Inferior parietal cortex (tissue), 1 donor: ENCODE data around the gene ZMIZ1.

Source experiments
- DNase-seq: peaks from one replicate; pipeline ENCODE4 v3.0.0-alpha.2; 2016; ENCODE audit errors: extremely low spot score

Gene ZMIZ1

GRCh38 chr10:79139124-79139835 is 70.5 kb downstream of the ZMIZ1 start:
- no peak for DNase-seq

DNA sequence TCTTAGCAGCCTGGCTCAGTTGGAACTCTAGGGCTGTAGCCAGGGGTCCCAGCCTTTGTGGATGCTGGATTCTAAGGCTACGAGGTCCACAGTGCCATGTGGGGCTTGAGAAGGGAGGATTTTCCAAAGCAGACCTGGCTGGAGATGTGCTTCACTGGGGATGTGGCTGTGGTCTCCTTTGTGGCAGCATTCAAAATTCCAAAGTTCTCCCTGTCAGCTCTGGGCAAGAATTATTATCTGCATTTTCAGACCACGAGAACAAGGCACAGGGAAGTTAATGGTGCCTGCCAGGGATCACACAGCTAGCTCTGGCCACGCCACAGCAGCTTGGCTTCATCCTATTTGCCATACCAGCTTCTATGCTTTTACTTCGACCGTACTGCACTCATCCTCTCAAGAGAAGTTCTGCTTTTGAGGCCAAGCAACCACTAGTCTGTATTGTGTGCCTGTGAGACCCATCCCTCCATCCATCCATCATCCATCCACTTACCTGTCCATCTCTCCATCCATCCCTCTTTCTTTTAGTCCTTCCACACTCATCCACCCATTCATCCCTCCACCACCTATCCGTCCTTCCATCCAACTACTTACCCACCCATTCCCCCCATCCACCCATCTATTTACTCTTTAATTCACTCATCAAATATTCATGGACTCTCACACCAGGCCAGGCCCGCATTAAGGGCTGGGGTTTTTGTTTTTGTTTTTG is 71.5 kb downstream of the ZMIZ1 start:
- no peak for DNase-seq

DNA sequence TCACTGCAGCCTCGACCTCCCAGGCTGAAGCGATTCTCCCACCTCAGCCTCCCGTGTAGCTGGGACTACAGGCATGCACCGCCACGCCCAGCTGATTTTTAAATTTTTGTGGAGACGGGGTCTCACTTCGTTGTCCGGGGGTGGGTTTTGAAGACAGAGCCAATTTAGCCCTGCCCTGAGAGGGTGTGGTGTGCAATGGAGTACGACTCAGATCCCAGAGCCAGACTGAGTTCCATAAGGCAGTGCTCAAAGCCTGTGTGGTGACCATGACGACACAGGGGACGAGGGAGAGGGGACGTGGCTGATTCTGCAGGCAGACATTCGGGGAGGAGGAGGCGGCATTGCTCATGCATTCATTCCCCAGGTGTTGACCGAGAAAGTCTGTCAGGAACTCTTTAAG is 72.1 kb downstream of the ZMIZ1 start:
- no peak for DNase-seq

GRCh38 chr10:79142064-79142491 is 73.3 kb downstream of the ZMIZ1 start:
- DNase-seq = no peak

GRCh38 chr10:79142522-79143309 is 74.0 kb downstream of the ZMIZ1 start:
- DNase-seq = no peak

GRCh38 chr10:79143879-79144278 is 75.1 kb downstream of the ZMIZ1 start:
- no peak for DNase-seq

GRCh38 chr10:79144351-79145173 is 75.8 kb downstream of the ZMIZ1 start:
- no peak for DNase-seq

DNA sequence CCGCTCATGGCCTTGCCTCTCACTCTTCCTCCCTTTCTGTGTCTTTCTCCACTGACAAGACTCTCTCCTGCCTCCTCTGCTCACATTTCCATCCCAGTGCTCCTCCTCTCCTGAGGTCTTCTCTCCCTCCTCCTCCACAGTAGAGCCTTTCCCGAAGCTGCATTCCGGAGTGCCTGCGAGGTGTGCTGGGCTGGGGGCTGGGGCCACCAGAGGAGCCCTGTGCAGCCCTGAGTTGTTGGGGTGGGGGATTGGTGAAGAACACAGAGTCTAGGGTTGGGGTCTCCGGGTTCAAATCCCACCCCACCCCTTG is 76.4 kb downstream of the ZMIZ1 start:
- DNase-seq = no peak

DNA sequence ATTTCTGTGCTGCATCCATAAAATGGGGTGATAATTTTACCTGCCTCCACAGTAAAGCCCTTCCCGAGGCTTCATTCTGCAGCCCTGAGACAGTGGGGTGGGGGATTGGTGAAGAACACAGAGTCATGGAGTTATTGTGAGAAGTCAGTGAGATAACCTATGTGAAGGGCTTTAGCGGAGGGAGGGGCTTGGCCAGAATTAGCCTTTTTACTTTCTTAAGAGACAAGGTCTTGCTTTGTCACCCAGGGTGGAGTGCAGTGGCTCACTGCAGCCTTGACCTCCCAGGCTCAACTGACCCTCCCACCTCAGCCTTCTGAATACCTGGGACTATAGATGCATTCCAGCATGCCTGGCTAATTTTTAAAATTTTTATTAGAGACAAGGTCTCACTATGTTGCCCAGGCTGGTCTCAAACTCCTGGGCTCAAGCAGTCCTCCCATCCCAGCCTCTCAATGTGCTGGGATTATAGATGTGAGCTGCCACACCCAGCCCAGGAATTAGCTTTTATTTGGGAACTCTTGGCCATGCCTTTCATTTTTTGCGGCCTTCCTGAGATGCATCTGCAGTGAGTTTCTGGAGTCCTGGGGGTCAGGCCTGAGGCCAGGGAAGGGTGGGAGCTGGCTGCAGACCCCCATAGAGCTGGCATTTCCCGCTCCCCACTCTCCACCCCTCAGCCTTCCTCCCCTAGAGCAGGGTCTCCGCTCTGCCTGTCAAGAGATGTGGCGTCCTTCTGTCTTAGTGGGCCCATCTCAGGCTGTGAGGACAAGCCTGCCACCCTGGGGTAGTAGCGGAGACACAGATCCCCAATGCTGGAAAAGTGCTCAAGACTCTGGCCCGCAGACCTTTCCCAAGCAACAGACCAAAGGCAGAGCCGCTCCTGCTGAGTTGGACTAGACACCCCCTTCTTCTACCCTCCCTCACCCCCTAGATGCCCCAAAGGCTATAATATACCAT is 77.0 kb downstream of the ZMIZ1 start:
- no peak for DNase-seq

- no peak for DNase-seq
Observed at GRCh38 chr10:79146611-79147130, 77.9 kb downstream of the ZMIZ1 start.

- no peak for DNase-seq
Observed at GRCh38 chr10:79147306-79147705, 78.5 kb downstream of the ZMIZ1 start.

DNA sequence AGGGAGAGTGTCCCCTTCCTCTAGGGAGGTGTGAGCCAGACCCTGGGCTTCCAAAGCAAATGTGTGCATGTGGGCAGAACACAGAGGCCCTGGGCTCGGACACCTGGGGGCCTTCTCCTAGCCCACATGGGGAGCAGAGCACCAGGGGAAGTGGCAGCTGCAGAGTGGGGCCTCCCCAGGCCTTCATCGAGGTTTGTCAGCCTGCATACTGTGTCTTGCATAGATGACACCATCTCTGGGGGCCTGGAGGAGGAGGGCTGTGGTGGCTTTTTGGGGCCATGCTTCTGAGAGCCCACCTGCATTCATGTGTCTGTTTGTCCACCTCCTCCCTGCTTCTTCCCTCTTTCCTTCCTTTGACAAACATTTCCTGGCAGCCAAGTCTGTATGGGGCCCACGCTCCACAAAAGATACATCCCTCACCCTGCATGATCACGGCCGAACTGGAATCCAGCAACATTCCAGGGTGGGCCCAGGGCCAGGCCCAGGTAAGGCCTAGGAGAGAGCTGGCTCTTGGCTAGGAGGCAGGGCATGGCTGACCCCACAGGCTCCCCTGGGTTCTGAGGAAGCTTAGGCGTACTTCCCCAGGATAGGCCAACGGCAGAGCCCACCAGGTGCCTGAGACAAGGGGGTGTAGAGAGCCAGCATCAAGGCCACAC is 79.2 kb downstream of the ZMIZ1 start:
- no peak for DNase-seq

GRCh38 chr10:79148452-79149344 is 79.9 kb downstream of the ZMIZ1 start:
- peak; percentile 75 for DNase-seq

DNA sequence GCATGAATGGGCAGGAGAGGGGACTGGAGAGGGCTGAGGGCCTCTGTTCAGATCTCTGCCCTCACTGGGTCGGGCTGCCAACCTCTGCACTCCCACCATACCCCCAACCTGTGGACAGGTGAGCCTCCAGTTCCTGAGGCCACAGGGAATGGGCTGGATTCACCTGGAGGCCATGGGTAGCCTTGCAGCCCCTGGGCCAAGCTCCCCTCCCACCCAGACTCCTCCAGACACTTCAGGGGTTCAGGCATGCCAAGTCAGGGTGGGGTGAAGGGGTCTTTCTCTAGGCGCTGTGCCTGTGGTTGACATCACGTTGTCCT is 80.5 kb downstream of the ZMIZ1 start:
- no peak for DNase-seq

DNA sequence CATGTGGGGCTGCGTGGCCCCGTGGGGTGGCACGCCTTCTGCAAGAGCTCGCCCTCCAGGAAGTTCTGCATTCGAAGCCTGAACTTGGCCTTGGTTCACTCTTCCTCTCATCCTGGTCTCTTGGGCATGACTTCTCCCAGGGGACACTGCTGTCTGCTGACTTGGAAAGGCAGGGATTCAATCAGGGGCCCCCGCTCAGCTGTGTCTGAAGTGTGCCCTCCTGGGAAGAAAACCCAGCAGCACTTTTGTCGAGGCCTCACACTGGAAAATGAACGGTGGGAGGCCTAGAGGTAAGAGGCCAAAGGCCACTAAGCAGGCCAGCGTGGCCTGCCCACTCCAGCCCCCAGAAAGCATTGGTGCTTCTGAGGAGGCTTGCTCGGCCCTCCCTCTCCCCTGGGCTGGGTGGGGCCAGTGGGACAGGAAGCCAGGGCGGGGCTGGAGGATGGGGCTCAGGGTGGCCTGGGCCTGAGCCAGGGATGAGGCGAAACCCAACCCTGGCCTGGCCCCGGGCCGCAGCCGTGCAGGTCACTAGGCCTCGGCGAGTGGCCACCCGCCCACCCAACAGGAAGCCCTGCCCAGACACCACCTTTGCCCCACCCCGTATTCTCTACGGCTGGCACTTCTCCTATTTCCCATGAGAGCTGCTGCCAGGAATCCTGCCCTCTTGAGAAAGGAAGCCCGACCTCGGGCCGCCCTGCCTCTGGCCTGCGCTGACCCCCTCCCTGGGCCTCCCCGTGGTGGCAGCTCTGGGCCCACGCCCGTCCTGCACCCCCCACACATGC is 81.1 kb downstream of the ZMIZ1 start:
- DNase-seq = no peak

- no peak for DNase-seq
Observed at GRCh38 chr10:79150444-79150754, 81.6 kb downstream of the ZMIZ1 start.

DNA sequence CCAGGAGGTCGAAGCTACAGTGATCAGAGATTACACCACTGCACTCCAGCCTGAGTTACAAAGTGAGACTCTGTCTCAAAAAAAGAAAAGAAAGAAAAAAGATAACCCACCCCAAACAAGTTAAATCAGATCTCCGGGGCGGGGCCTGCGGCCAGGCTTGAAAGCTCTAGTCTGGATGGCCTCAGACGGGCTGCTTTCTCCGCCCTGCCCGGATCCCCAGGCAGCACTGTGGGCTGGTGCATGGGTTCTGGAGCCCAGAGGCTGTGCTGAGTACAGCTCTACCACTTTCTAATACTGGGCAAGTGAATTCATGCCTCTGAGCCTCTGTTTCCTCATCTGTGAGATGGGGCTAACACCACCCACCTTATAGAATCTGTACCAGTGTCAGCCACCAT is 83.7 kb downstream of the ZMIZ1 start:
- DNase-seq = no peak

- DNase-seq = no peak
Observed at GRCh38 chr10:79153745-79154144, 85.0 kb downstream of the ZMIZ1 start.
